HG03520 (cell line): ENCODE results near the gene CEBPG.

Experiments used
- ATAC-seq: cut with Tn5 transposase; IDR thresholded peaks from one replicate; pipeline ENCODE4 v1.9.1; 2021; ENCODE audit warnings: mild to moderate bottlenecking, moderate library complexity; ENCODE audit not compliant: unreplicated experiment

Gene CEBPG

GRCh38 chr19:33349319-33350289 is 23.9 kb upstream of the CEBPG start:
- ATAC-seq: no peak

- ATAC-seq: no peak
Measured at GRCh38 chr19:33350538-33351309, 22.8 kb upstream of the CEBPG start.

GRCh38 chr19:33355535-33355934 is 18.0 kb upstream of the CEBPG start:
- ATAC-seq: no peak

GRCh38 chr19:33357556-33357955 is 16.0 kb upstream of the CEBPG start:
- no peak for ATAC-seq

GRCh38 chr19:33358408-33358807 is 15.1 kb upstream of the CEBPG start:
- no peak for ATAC-seq

- ATAC-seq: no peak
Measured at GRCh38 chr19:33359581-33359980, 13.9 kb upstream of the CEBPG start.

GRCh38 chr19:33362508-33363228 is 10.8 kb upstream of the CEBPG start:
- no peak for ATAC-seq

GRCh38 chr19:33363476-33363875 is 10.0 kb upstream of the CEBPG start:
- ATAC-seq: no peak

- ATAC-seq: no peak
Measured at GRCh38 chr19:33365691-33366090, 7.8 kb upstream of the CEBPG start.

- no peak for ATAC-seq
Measured at GRCh38 chr19:33366127-33366526, 7.4 kb upstream of the CEBPG start.

GRCh38 chr19:33366897-33367296 is 6.6 kb upstream of the CEBPG start:
- no peak for ATAC-seq

GRCh38 chr19:33368074-33368864 is 5.2 kb upstream of the CEBPG start:
- ATAC-seq: no peak

- ATAC-seq: no peak
Measured at GRCh38 chr19:33370783-33371182, 2.7 kb upstream of the CEBPG start.

GRCh38 chr19:33374236-33374714 is 766 bp downstream of the CEBPG start:
- no peak for ATAC-seq

GRCh38 chr19:33375156-33375836 is 1.8 kb downstream of the CEBPG start:
- ATAC-seq: no peak

- no peak for ATAC-seq
Measured at GRCh38 chr19:33375837-33376159, 2.3 kb downstream of the CEBPG start.

GRCh38 chr19:33376423-33376822 is 2.9 kb downstream of the CEBPG start:
- no peak for ATAC-seq

GRCh38 chr19:33376941-33377557 is 3.5 kb downstream of the CEBPG start:
- no peak for ATAC-seq
